Measurements from ENCODE around the gene OTUD7B.

OTUD7B gene

DNA sequence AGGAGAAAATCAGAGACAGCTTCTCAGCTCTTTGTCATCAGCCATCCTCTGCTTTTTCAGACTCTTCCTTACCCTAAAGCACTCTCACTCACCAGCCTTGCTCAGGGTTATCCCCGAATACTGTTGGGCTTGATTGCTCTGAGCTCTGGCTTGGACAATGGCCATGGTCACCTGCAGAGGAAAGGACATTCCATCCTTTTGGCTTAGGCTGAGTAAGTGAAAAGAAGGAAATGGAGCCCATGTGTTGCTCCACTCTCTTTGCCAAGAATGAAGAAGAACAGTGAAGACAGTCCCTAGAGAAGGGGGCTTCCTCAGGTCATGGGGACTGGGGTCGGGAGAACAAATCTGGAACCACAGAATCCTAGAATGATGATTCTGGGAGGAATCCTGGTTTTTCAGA is 76.2 kb downstream of the OTUD7B start:
- Histone ChIP-seq H3K27me3 (ENCODE audit: insufficient read depth, low read length) (no peaks in the 10 kb centered on the region), H3K9me3 (ENCODE audit: low read length) (no peaks in the 10 kb centered on the region), H3K4me1 (ENCODE audit: insufficient read depth, low read length) (peaks cover 12% of the 10 kb centered on the region), H3K4me3 (ENCODE audit: low read length) (no peak overlapping the region), H3K36me3 (ENCODE audit: insufficient read depth, low read length) (no peaks in the 10 kb centered on the region), H2AFZ (ENCODE audit: low read depth, low read length) (no peak overlapping the region)

DNA sequence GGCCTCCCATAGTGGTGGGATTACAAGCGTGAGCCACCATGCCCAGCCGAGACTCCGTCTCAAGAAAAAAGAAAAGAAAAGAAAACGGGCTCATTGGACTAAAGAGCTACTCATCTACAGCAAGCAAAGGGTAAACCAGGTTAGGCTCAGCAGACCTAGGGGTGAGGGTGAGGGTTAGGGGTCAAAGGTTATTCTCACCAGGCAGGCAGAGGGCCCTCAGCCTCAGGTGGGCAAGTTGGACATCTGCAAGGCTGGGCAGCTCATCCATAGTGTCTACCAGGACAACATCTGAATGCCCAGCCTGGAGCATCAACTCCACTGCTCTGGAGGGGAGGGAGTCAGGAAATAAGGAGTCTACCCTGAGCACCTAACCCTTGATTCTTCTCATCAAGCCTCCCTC is 77.3 kb downstream of the OTUD7B start:
- H3K4me3 ChIP-seq (ENCODE audit: low read length), result no peak overlapping the region
- H3K27me3 ChIP-seq (ENCODE audit: insufficient read depth, low read length), result no peaks in the 10 kb centered on the region
- H2AFZ ChIP-seq (ENCODE audit: low read depth, low read length), result no peak overlapping the region
- peaks cover 11% of the 10 kb centered on the region for H3K4me1 ChIP-seq (ENCODE audit: insufficient read depth, low read length)
- no peaks in the 10 kb centered on the region for H3K36me3 ChIP-seq (ENCODE audit: insufficient read depth, low read length)
- no peaks in the 10 kb centered on the region for H3K9me3 ChIP-seq (ENCODE audit: low read length)

DNA sequence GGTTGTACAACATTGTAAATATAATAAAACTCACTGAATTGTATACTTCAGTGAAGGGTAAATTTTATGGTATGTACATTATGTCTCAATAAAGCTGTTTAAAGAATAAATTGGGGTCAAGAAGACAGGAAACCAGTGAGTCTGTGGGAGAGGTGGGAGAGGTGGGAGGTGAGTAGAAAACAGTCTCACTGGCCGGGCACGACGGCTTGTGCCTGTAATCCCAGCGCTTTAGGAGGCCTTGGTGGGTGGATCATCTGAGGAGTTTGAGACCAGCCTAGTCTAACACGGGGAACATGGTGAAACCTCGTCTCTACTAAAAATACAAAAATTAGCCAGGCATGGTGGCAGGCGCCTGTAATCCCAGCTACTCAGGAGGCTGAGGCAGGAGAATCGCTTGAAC is 78.1 kb downstream of the OTUD7B start:
- Histone ChIP-seq H3K27me3 (ENCODE audit: insufficient read depth, low read length) (no peaks in the 10 kb centered on the region), H3K36me3 (ENCODE audit: insufficient read depth, low read length) (no peaks in the 10 kb centered on the region), H3K9me3 (ENCODE audit: low read length) (no peaks in the 10 kb centered on the region), H3K4me3 (ENCODE audit: low read length) (no peak overlapping the region), H3K4me1 (ENCODE audit: insufficient read depth, low read length) (peaks cover 14% of the 10 kb centered on the region), H2AFZ (ENCODE audit: low read depth, low read length) (no peak overlapping the region)

DNA sequence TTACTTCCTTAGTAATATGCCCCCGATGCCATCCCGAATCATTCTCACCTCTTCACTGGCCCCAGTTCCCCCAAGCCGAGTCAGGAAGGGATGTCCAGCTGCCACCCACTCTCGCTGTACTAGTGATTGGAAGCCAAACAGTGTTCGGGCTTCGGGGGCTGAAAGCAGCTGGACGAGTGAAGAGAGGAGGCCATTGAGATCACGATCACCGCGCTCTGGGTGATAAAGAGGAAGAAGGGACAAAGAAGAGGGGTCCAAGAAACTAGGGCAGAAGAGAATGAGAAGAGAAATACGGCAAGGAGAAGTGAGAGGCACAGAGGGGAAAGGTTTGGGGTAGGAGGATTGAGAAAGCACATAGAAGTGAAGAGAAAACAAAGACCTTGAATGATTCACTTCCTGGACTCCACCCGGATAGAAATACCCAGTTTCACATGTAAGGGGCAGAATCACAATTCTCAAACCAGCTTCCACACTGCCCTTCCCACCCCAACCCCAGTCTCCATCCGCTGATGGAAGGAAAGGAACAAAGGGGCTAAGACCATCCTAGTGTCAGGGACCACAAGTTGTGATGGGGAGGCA is 79.2 kb downstream of the OTUD7B start:
- Histone ChIP-seq H3K36me3 (ENCODE audit: insufficient read depth, low read length) (peaks cover 5% of the 10 kb centered on the region), H2AFZ (ENCODE audit: low read depth, low read length) (no peak overlapping the region), H3K4me1 (ENCODE audit: insufficient read depth, low read length) (peaks cover 18% of the 10 kb centered on the region), H3K27me3 (ENCODE audit: insufficient read depth, low read length) (no peaks in the 10 kb centered on the region), H3K9me3 (ENCODE audit: low read length) (no peaks in the 10 kb centered on the region), H3K4me3 (ENCODE audit: low read length) (no peak overlapping the region)

DNA sequence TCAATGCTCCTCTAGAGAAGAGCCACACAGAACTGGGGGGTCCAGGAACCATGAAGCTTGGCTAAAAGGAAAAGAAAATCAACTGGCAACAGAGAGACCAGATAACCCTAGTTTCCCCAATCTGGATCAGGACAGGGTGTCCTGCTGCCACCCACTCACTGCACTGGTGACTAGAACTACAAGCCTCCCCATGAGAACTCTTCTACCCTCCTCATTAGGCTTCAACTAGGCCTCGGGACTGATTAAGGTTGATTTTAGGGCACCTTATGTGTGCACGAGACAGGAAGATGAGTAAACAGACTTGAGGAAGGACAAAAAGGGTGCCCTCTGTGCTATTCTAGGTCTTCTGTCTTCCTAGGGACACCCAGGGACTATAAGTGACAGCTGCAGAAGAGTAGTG is 80.7 kb downstream of the OTUD7B start:
- Histone ChIP-seq H3K9me3 (ENCODE audit: low read length) (no peaks in the 10 kb centered on the region), H3K36me3 (ENCODE audit: insufficient read depth, low read length) (peaks cover 20% of the 10 kb centered on the region), H3K4me1 (ENCODE audit: insufficient read depth, low read length) (peaks cover 25% of the 10 kb centered on the region), H2AFZ (ENCODE audit: low read depth, low read length) (no peak overlapping the region), H3K27me3 (ENCODE audit: insufficient read depth, low read length) (no peaks in the 10 kb centered on the region), H3K4me3 (ENCODE audit: low read length) (no peak overlapping the region)

DNA sequence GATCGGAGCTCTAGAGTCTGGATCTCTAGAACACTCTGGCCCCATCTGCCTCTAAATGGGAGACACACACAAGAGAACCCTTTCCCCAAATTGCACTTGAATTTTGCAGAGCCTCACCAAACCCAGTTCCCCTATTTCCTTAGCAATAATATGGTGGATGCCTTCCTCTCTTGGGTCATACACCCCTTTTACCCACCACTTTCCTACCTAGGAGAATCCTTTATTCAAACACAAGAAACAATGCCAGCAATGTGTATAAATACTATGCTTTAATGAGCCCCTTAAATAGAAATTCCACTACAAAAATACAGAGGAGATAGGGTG is 82.2 kb downstream of the OTUD7B start:
- Histone ChIP-seq H3K9me3 (ENCODE audit: low read length) (no peaks in the 10 kb centered on the region), H3K4me1 (ENCODE audit: insufficient read depth, low read length) (peaks cover 25% of the 10 kb centered on the region), H2AFZ (ENCODE audit: low read depth, low read length) (no peak overlapping the region), H3K27me3 (ENCODE audit: insufficient read depth, low read length) (no peaks in the 10 kb centered on the region), H3K36me3 (ENCODE audit: insufficient read depth, low read length) (peaks cover 35% of the 10 kb centered on the region), H3K4me3 (ENCODE audit: low read length) (peak overlapping the region; percentile 86)

DNA sequence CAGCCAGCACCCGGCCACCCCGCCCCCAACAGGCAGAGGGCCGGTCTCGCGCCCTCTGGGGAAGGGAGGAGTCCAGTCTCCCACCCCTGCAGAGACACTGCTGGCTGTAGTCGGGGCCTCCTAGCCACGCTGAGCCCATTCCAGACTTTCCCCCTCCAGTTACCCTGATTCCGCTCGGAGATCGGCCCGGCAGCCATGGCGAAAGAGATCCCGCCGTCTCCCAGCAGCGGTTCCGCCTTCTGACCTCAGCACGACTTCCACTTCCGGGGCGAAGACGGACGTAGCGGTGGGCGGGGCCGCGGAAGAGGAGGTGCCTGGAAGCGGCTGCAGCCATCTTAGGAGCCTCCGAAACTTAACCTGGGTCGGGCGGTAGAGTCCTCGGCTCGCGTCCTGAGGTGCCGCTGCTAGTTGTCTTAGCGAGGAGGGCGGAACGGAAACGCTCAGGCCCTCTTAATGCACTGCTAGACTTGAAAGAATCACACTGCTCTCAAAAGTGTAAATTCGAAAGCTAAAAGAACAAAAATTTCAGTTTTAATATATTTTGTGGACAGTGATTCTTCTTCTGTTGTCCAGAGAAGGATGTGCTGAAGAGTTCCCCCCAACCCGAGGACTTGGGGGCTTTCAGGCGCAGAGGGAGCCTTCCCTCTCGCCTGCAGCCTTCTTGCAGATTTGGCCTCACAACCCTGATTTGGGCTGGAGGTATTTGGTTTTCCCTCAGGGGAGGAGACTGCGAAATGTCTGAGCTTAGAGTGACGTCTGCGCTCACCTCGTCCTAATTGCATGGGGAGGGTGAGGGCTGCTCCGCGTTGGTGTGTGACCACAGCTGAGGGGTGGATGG is 82.7 kb downstream of the OTUD7B start, which contains the start of gene SF3B4:
TSS of gene SF3B4 (minus strand) at position 241 of the 838 bp plus-strand sequence. CDS start at position 197, 44 bp downstream.
- peaks cover 40% of the 10 kb centered on the region for H3K36me3 ChIP-seq (ENCODE audit: insufficient read depth, low read length)
- no peaks in the 10 kb centered on the region for H3K27me3 ChIP-seq (ENCODE audit: insufficient read depth, low read length)
- peaks cover 25% of the 10 kb centered on the region for H3K4me1 ChIP-seq (ENCODE audit: insufficient read depth, low read length)
- H3K9me3 ChIP-seq (ENCODE audit: low read length), result no peaks in the 10 kb centered on the region
- peak within 1 kb of the TSS; percentile 39 for H2AFZ ChIP-seq (ENCODE audit: low read depth, low read length)
- peak within 1 kb of the TSS; percentile 86 for H3K4me3 ChIP-seq (ENCODE audit: low read length)

DNA sequence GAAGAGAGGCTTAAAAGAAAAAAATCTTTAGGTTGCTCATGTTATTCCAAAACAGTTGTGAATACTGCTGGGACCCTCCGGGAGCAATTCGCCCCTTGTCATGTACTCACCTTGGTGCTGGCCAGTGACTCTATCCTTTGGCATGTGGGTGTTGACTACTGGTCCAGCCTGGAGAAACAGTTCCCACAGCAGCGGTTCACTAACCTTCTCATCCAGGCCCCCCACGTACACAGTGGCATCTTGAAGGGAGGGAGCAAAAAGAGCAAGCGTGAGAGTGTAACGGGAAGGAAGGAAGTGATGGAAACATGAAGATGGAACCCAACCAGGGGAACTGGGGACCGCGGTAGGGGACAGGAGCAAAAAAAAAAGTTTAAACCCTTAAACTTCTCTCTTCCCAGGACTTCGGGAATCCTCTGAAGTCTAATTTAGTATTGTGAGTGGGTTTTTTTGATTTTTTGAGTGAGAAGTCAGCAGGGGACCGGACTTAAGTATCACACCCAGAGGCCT is 83.4 kb downstream of the OTUD7B start:
- Histone ChIP-seq H2AFZ (ENCODE audit: low read depth, low read length) (no peak overlapping the region), H3K27me3 (ENCODE audit: insufficient read depth, low read length) (no peaks in the 10 kb centered on the region)

DNA sequence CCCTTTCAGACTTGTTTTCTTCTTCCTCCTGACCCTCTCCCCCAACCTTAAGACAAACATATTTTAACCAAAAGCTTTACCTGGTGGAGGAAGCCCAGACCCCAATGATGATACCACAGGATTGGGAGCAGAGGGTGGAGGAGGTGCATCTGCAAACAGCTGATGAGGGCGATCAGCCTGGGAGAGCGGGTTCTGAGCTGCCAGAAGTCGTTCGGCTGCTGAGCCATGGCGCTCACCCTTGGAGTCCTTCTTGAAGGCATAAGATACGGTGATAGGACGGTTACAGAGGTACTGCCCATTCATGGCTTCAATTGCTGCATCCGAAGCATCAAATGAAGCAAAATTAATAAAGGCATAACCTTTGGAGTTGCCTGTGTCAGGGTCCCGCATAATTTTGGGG is 84.2 kb downstream of the OTUD7B start:
- Histone ChIP-seq H3K27me3 (ENCODE audit: insufficient read depth, low read length) (no peaks in the 10 kb centered on the region), H3K36me3 (ENCODE audit: insufficient read depth, low read length) (peaks cover 44% of the 10 kb centered on the region), H3K4me3 (ENCODE audit: low read length) (peak overlapping the region; percentile 86)

More for the DNA sequence above, 83.4 kb downstream of the OTUD7B start:
- Histone ChIP-seq H3K4me3 (ENCODE audit: low read length) (peak overlapping the region; percentile 86), H3K9me3 (ENCODE audit: low read length) (no peaks in the 10 kb centered on the region), H3K36me3 (ENCODE audit: insufficient read depth, low read length) (peaks cover 44% of the 10 kb centered on the region), H3K4me1 (ENCODE audit: insufficient read depth, low read length) (peaks cover 25% of the 10 kb centered on the region)

DNA sequence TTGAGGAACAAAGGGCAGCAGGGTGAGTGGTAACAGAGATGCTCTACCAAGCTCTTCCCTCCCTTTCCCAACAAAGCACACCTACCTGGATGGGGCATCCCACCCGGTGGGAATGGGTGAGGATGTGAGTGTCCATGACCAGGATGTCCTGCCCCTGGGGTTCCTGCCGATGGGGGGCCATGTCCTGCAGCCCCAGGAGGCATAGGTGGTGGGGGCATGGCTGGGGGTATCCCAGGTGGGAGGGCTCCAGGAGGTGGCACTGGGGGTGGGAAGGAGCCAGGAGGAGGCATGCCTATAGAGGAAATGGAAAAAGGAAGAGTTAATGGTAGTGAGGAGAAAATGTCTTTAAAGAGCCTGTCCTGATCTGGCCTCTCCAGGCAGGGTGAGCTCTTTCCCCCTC is 84.8 kb downstream of the OTUD7B start:
- Histone ChIP-seq H3K9me3 (ENCODE audit: low read length) (no peaks in the 10 kb centered on the region), H3K36me3 (ENCODE audit: insufficient read depth, low read length) (peaks cover 44% of the 10 kb centered on the region), H3K4me1 (ENCODE audit: insufficient read depth, low read length) (peaks cover 25% of the 10 kb centered on the region), H3K27me3 (ENCODE audit: insufficient read depth, low read length) (no peaks in the 10 kb centered on the region), H3K4me3 (ENCODE audit: low read length) (no peak overlapping the region), H2AFZ (ENCODE audit: low read depth, low read length) (no peak overlapping the region)

More for the DNA sequence above, 84.2 kb downstream of the OTUD7B start:
- peaks cover 25% of the 10 kb centered on the region for H3K4me1 ChIP-seq (ENCODE audit: insufficient read depth, low read length)
- no peaks in the 10 kb centered on the region for H3K9me3 ChIP-seq (ENCODE audit: low read length)
- H2AFZ ChIP-seq (ENCODE audit: low read depth, low read length), result no peak overlapping the region

DNA sequence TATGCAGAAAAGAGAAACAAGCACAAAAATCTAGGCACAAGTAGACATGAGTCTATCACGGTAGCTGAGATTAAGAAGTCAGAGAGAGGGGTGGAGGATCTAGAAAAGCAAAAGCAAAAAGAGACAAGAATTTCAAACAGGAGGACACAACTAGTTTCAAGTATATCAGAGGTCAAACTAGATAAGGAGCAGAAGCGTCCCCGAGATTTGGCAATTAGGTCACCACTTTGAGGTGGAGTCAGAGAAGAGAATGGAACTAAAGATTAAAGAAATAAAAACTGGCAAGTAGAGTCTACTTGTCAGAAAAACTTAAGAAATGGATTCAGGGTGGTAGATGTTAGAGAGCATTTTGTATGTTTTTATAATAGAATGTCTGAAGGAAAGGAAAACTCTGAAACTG is 85.2 kb downstream of the OTUD7B start:
- no peak overlapping the region for H3K4me3 ChIP-seq (ENCODE audit: low read length)
- H3K4me1 ChIP-seq (ENCODE audit: insufficient read depth, low read length), result peaks cover 25% of the 10 kb centered on the region
- H3K9me3 ChIP-seq (ENCODE audit: low read length), result no peaks in the 10 kb centered on the region
- H2AFZ ChIP-seq (ENCODE audit: low read depth, low read length), result no peak overlapping the region
- peaks cover 44% of the 10 kb centered on the region for H3K36me3 ChIP-seq (ENCODE audit: insufficient read depth, low read length)
- no peaks in the 10 kb centered on the region for H3K27me3 ChIP-seq (ENCODE audit: insufficient read depth, low read length)

DNA sequence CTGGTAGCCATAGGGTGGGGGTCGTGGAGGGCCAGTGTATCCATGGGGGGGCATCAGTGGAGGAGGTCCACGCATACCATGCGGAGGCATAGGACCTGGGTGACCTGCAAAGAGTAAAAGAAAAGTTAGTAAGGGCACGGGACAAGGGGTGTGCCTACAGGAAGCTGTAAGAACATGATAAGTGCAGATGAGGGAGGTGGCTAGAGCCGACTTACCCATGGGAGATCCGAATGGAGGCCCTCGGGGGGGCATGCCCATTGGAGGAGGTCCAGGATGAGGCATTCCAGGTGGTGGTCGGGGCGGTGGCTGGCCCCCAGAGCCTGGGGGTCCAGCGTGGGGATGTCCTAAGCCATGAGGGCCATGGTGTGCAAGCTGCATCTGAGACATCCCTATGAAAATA is 86.9 kb downstream of the OTUD7B start:
- Histone ChIP-seq H3K36me3 (ENCODE audit: insufficient read depth, low read length) (peaks cover 44% of the 10 kb centered on the region), H3K4me3 (ENCODE audit: low read length) (no peak overlapping the region), H2AFZ (ENCODE audit: low read depth, low read length) (no peak overlapping the region), H3K9me3 (ENCODE audit: low read length) (no peaks in the 10 kb centered on the region), H3K4me1 (ENCODE audit: insufficient read depth, low read length) (peaks cover 24% of the 10 kb centered on the region), H3K27me3 (ENCODE audit: insufficient read depth, low read length) (no peaks in the 10 kb centered on the region)

DNA sequence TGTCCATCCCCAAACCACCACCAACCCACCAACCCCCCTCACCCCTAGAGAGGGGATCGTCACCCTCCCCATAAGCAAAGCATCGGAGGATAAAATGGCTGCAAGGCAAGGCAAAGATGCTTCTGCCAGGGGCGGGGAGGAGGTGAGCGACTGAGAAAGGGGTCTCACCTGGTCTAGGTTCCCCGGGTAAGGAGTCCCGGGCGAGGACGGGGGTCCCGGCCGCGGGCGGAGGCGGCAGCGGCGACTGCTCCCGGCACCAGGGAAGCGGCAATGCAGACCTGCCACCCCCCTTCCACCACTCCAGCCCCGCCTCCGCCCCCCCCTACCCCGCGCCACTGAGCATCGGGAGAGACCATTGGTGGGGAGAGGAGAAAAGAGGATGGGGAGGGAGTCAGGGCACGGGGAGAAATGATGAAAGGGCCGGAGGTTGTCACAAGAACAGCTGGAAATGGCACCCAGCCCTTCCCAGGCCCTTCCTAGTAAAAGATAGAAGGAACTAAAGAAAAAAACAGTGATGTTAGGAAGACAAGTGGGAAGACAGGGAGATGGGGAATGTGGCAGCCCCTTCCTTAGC is 92.9 kb downstream of the OTUD7B start, which contains the start of gene SV2A:
TSS of gene SV2A (minus strand) at position 274 of the 574 bp plus-strand sequence. CDS start 4,004 bp downstream, outside the sequence.
- H2AFZ ChIP-seq (ENCODE audit: low read depth, low read length), result peak within 1 kb of the TSS; percentile 68
- H3K27me3 ChIP-seq (ENCODE audit: insufficient read depth, low read length), result no peaks in the 10 kb centered on the region
- H3K4me1 ChIP-seq (ENCODE audit: insufficient read depth, low read length), result peaks cover 19% of the 10 kb centered on the region
- peak within 1 kb of the TSS; percentile 64 for H3K4me3 ChIP-seq (ENCODE audit: low read length)
- H3K9me3 ChIP-seq (ENCODE audit: low read length), result no peaks in the 10 kb centered on the region
- H3K36me3 ChIP-seq (ENCODE audit: insufficient read depth, low read length), result peaks cover 13% of the 10 kb centered on the region

Data from neuron (in vitro differentiated cells).